IMR-90 (cell line): ENCODE data around the gene PHKB. TPM values are rescaled to one million over a fixed set of nuclear protein-coding genes. Genes with fewer than 3 reads are reported as not detected.

Experiments used
- ATAC-seq: fragments of 200-7000 bp; cut with Tn5 transposase; 2 replicates; pipeline ENCODE4 v1.9.1; 2020; ENCODE audit warnings: low read depth, mild to moderate bottlenecking, moderate library complexity
- BruUV-seq: library from RNA; stranded (reverse); fragments of 400-500 nt; replicated peaks from 2 replicates; lab custom pipeline; 2021; lab: Mats Ljungman, UMichigan
- CTCF ChIA-PET: fragments of 300-600 bp; formaldehyde crosslinking; extraction: SDS; loops from one replicate; lab custom pipeline; 2021; ENCODE audit warnings: antibody characterized with exemption; lab: Yijun Ruan, JAX
- POLR2A ChIA-PET: fragments of 300-600 bp; sonication (Branson Sonifier 250); formaldehyde crosslinking; loops from one replicate; lab custom pipeline; 2022; ENCODE audit warnings: antibody characterized with exemption; ENCODE audit not compliant: unreplicated experiment; lab: Charles Lee
- DNase-seq: peaks from one replicate; pipeline ENCODE4 v3.0.0; 2013
- H2AFZ ChIP-seq: replicated peaks from 2 replicates; pipeline ENCODE3; 2013; ENCODE audit warnings: low read length, mild to moderate bottlenecking; ENCODE audit not compliant: poor library complexity
- H2AK5ac ChIP-seq: 2 replicates; pipeline ENCODE4 v1.6.1; 2013; ENCODE audit warnings: low read depth, low read length, inconsistent platforms
- H2AK9ac ChIP-seq: replicated peaks from 2 replicates; pipeline ENCODE3; 2013; ENCODE audit warnings: mild to moderate bottlenecking, low read depth, low read length, moderate library complexity; ENCODE audit not compliant: poor library complexity
- H2BK120ac ChIP-seq: 2 replicates; pipeline ENCODE4 v1.6.1; 2013; ENCODE audit warnings: low read depth, low read length, inconsistent platforms
- H2BK15ac ChIP-seq: 3 replicates; pipeline ENCODE4 v1.6.1; 2013; ENCODE audit warnings: low read depth, low read length, inconsistent platforms
- H2BK20ac ChIP-seq: 2 replicates; pipeline ENCODE4 v1.6.1; 2013; ENCODE audit warnings: low read depth, mild to moderate bottlenecking, inconsistent platforms, low read length, moderate library complexity
- H2BK5ac ChIP-seq: 2 replicates; pipeline ENCODE4 v1.6.1; 2013; ENCODE audit warnings: mild to moderate bottlenecking, low read depth, low read length, inconsistent platforms; ENCODE audit not compliant: poor library complexity, severe bottlenecking
- H3K14ac ChIP-seq: replicated peaks from 2 replicates; pipeline ENCODE4 v1.6.1; 2013; ENCODE audit warnings: low read depth, low read length, inconsistent platforms
- H3K18ac ChIP-seq: 2 replicates; pipeline ENCODE4 v1.6.1; 2013; ENCODE audit warnings: low read depth, low read length, control low read depth
- H3K23ac ChIP-seq: 2 replicates; pipeline ENCODE4 v1.6.1; 2013; ENCODE audit warnings: low read depth, low read length, inconsistent platforms
- H3K27ac ChIP-seq: 2 replicates; pipeline ENCODE4 v1.5.1; 2013; ENCODE audit warnings: mild to moderate bottlenecking, control low read depth, low read length; ENCODE audit not compliant: insufficient read depth
- H3K27me3 ChIP-seq: 2 replicates; pipeline ENCODE4 v1.6.1; 2013; ENCODE audit warnings: low read length; ENCODE audit not compliant: control insufficient read depth, insufficient read depth
- H3K36me3 ChIP-seq: 2 replicates; pipeline ENCODE4 v1.6.1; 2013; ENCODE audit warnings: low read length, mixed read lengths; ENCODE audit not compliant: control insufficient read depth, insufficient read depth
- H3K4ac ChIP-seq: 2 replicates; pipeline ENCODE4 v1.6.1; 2013; ENCODE audit warnings: low read depth, low read length, inconsistent platforms
- H3K4me1 ChIP-seq: 2 replicates; pipeline ENCODE4 v1.6.1; 2013; ENCODE audit warnings: low read length, mixed read lengths; ENCODE audit not compliant: control insufficient read depth, insufficient read depth
- H3K4me2 ChIP-seq: 2 replicates; pipeline ENCODE4 v1.6.1; 2013; ENCODE audit warnings: low read depth, mild to moderate bottlenecking, control low read depth, low read length, moderate library complexity
- H3K4me3 ChIP-seq: 2 replicates; pipeline ENCODE4 v1.5.1; 2013; ENCODE audit warnings: low read depth, mild to moderate bottlenecking, control low read depth, low read length, moderate library complexity; ENCODE audit not compliant: insufficient read depth
- H3K56ac ChIP-seq: 2 replicates; pipeline ENCODE4 v1.6.1; 2013; ENCODE audit warnings: low read length, inconsistent platforms; ENCODE audit not compliant: insufficient read depth; ENCODE audit errors: extremely low read depth
- H3K79me1 ChIP-seq, 2 experiments: 2 replicates each; pipeline ENCODE4 v1.6.1; 2013; ENCODE audit warnings: low read length in 2 of 2, inconsistent platforms in 1 of 2, low read depth in 1 of 2
- H3K9ac ChIP-seq: 2 replicates; pipeline ENCODE4 v1.6.1; 2013; ENCODE audit warnings: low read depth, low read length, control low read depth
- H3K9me1 ChIP-seq: 2 replicates; pipeline ENCODE4 v1.6.1; 2013; ENCODE audit warnings: low read length, inconsistent platforms; ENCODE audit not compliant: insufficient read depth
- H3K9me3 ChIP-seq: 2 replicates; pipeline ENCODE4 v1.6.1; 2013; ENCODE audit warnings: low read length; ENCODE audit not compliant: control insufficient read depth, insufficient read depth
- H4K20me1 ChIP-seq: 2 replicates; pipeline ENCODE4 v1.6.1; 2013; ENCODE audit warnings: low read length, inconsistent platforms; ENCODE audit not compliant: insufficient read depth
- H4K5ac ChIP-seq: 2 replicates; pipeline ENCODE4 v1.6.1; 2013; ENCODE audit warnings: mild to moderate bottlenecking, low read depth, low read length, control low read depth
- H4K8ac ChIP-seq, 2 experiments: 2 replicates each; pipeline ENCODE4 v1.6.1; 2013; ENCODE audit warnings: low read depth in 2 of 2, low read length in 2 of 2, control low read depth in 1 of 2, inconsistent platforms in 1 of 2
- H4K91ac ChIP-seq: 2 replicates; pipeline ENCODE4 v1.6.1; 2013; ENCODE audit warnings: low read depth, low read length, inconsistent platforms; ENCODE audit not compliant: insufficient read depth
- CHD1 ChIP-seq: IDR thresholded peaks from 2 replicates; pipeline ENCODE4 v1.6.1; 2012; ENCODE audit warnings: low read depth, low read length, improper control_type of control experiment
- CTCF ChIP-seq: conservative IDR thresholded peaks from 2 replicates; pipeline ENCODE4 v1.5.1; 2012; ENCODE audit warnings: mild to moderate bottlenecking, low read depth, low read length, improper control_type of control experiment
- RFX5 ChIP-seq: IDR thresholded peaks from 2 replicates; pipeline ENCODE4 v1.8.0; 2012; ENCODE audit warnings: low read depth, mild to moderate bottlenecking, low read length, moderate library complexity
- WGBS, 2 experiments: methylation state at CpG; one replicate each; pipeline versions ENCODE4 v1.1.5 to v1.1.7; 2013; ENCODE audit warnings: missing lambda C conversion rate in 2 of 2; ENCODE audit not compliant: insufficient read length in 1 of 2; ENCODE audit errors: extremely low coverage in 2 of 2; 5-methylcytosine and 5-hydroxymethylcytosine counted together
- dilution Hi-C: fragments of 300-500 bp; cut with HindIII; formaldehyde crosslinking; loops from one replicate; pipeline ENCODE4 v1.14.3; 2018; ENCODE audit warnings: low sequenced_read_pairs; ENCODE audit not compliant: unreplicated experiment
- in situ Hi-C: fragments of 300-500 bp; cut with MboI; formaldehyde crosslinking; loops from 3 replicates; pipeline ENCODE4 v1.14.3; 2019; ENCODE audit warnings: low sequenced_read_pairs, inconsistent platforms, mixed read lengths
- intact Hi-C: fragments of 100-400 bp; cut with micrococcal nuclease; formaldehyde crosslinking; loops from 2 replicates; pipeline ENCODE4 v1.10.0; 2022
- polyA plus RNA-seq, 3 experiments: library from polyadenylated mRNA; depleted of rRNA; stranded (reverse); fragments of >200 nt; gene quantifications; 2 replicates each; pipeline ENCODE4 v1.2.3, GENCODE V29; 2012; ENCODE audit warnings: low replicate concordance in 1 of 3
- total RNA-seq: library from RNA; depleted of rRNA; stranded (reverse); fragments of >200 nt; gene quantifications from 2 replicates; pipeline ENCODE4 v1.2.3, GENCODE V29; 2012
- TF ChIP-seq, protein P1 (sequence below): fragments of 150-350 bp; IDR thresholded peaks from 2 replicates; pipeline ENCODE4 v1.6.1; 2017; ENCODE audit warnings: mild to moderate bottlenecking, antibody characterized with exemption, low read length, low read depth
- TF ChIP-seq, protein P2 (sequence below): fragments of 150-350 bp; IDR thresholded peaks from 2 replicates; pipeline ENCODE4 v1.6.1; 2016; ENCODE audit warnings: low read depth, mild to moderate bottlenecking, low read length, moderate library complexity, borderline replicate concordance

PHKB gene
- total and polyA plus RNA-seq, 2 of the 4 experiments (the other 2 are of a cell fraction) = 24.2 to 58.6 TPM

DNA sequence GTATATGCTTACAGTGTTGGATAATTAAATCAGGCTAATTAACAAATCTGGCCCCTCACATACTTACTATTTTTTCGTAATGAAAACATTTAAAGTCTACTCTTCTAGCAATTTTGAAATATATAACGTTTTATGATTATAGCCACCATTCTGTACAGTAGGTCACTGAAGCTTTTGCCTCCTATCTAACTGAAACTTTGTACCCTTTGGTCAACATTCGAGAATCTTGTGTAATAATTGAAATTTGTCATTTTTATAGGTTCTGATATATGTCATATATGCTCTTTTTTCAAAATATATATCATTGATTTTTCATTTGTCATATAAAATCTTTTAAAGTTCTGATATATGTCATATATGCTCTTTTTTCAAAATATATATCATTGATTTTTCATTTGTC, 12.7 kb downstream of the PHKB start:
- Histone ChIP-seq H3K4me3 (no peak overlapping the region), H4K8ac (no peak overlapping the region), H4K20me1 (no peaks in the 10 kb centered on the region; the same call in 1 of the 2 replicates), H4K91ac (no peak overlapping the region), H2BK120ac (no peak overlapping the region), H3K9me1 (peaks cover 6% of the 10 kb centered on the region; the same call in 1 of the 2 replicates), H2BK20ac (no peak overlapping the region), H3K4me1 (peaks cover 2% of the 10 kb centered on the region; the same call in 1 of the 2 replicates), H3K4ac (no peak overlapping the region), H4K5ac (no peak overlapping the region), H3K27me3 (no peaks in the 10 kb centered on the region), H3K27ac (no peak overlapping the region), H3K4me2 (no peak overlapping the region), H3K79me1 (peaks cover 19 to 36% of the 10 kb centered on the region in 2 experiments; a peak in 3 of 4 replicates), H2AK5ac (no peak overlapping the region), H3K14ac (no peak overlapping the region), H2BK15ac (no peak overlapping the region), H3K36me3 (no peaks in the 10 kb centered on the region), H3K9ac (no peak overlapping the region), H2AK9ac (no peak overlapping the region), H2AFZ (no peak overlapping the region), H3K23ac (no peak overlapping the region), H3K9me3 (no peaks in the 10 kb centered on the region), H2BK5ac (no peak overlapping the region), H3K18ac (no peak overlapping the region), H3K56ac (no peak overlapping the region)
- dilution Hi-C loops = no loop called here
- no peak for DNase-seq
- intact Hi-C loops = no loop called here
- no peak for TF ChIP-seq CTCF
- no peak for TF ChIP-seq RFX5
- TF ChIP-seq, protein P1, sequence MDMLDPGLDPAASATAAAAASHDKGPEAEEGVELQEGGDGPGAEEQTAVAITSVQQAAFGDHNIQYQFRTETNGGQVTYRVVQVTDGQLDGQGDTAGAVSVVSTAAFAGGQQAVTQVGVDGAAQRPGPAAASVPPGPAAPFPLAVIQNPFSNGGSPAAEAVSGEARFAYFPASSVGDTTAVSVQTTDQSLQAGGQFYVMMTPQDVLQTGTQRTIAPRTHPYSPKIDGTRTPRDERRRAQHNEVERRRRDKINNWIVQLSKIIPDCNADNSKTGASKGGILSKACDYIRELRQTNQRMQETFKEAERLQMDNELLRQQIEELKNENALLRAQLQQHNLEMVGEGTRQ = no peak
- no peak for TF ChIP-seq CHD1
- TF ChIP-seq, protein P2, sequence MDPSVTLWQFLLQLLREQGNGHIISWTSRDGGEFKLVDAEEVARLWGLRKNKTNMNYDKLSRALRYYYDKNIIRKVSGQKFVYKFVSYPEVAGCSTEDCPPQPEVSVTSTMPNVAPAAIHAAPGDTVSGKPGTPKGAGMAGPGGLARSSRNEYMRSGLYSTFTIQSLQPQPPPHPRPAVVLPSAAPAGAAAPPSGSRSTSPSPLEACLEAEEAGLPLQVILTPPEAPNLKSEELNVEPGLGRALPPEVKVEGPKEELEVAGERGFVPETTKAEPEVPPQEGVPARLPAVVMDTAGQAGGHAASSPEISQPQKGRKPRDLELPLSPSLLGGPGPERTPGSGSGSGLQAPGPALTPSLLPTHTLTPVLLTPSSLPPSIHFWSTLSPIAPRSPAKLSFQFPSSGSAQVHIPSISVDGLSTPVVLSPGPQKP = no peak
- ChIA-PET CTCF (no interaction called here), POLR2A (no interaction called here)
- no CpG with 5 or more reads among the region's 3 CpGs for WGBS, 2 experiments
- no TSS peak for BruUV-seq
- ATAC-seq = no peak
- in situ Hi-C loops = loop anchor here (25.0 kb wide), 1 partner anchor 689 kb away; the partner anchor contains the start of gene ABCC12
